Small intestine (tissue), 7 donors: ENCODE measurements around the gene CRYL1. TPM values are rescaled to one million over a fixed set of nuclear protein-coding genes. Genes with fewer than 3 reads are reported as not detected.

Experiments used
- DNase-seq, 2 donors: peaks; one replicate each; pipeline versions ENCODE4 v3.0.0 to v3.0.0-alpha.2; 2013
- FAIRE-seq: peaks from 2 replicates; lab custom pipeline; 2012; peaks lifted over from hg19 to GRCh38; lab: Jason Lieb, UNC
- H3K27ac ChIP-seq, 3 donors: one replicate each; pipeline ENCODE4 v1.5.1; 2013; ENCODE audit warnings: low read length in 2 of 3, mild to moderate bottlenecking in 2 of 3, control low read depth in 1 of 3, inconsistent platforms in 1 of 3, low read depth in 1 of 3, moderate library complexity in 1 of 3
- H3K27me3 ChIP-seq, 3 donors: one replicate each; pipeline ENCODE4 v1.6.1; 2013; ENCODE audit warnings: low read length in 3 of 3, inconsistent platforms in 1 of 3; ENCODE audit not compliant: control insufficient read depth in 3 of 3, insufficient read depth in 3 of 3
- H3K36me3 ChIP-seq, 3 donors: one replicate each; pipeline ENCODE4 v1.6.1; 2013; ENCODE audit warnings: low read length in 3 of 3, inconsistent platforms in 1 of 3, low read depth in 1 of 3, mild to moderate bottlenecking in 1 of 3, moderate library complexity in 1 of 3; ENCODE audit not compliant: control insufficient read depth in 3 of 3, insufficient read depth in 2 of 3
- H3K4me1 ChIP-seq, 3 donors: one replicate each; pipeline ENCODE4 v1.6.1; 2013; ENCODE audit warnings: low read length in 2 of 3, inconsistent platforms in 1 of 3, low read depth in 1 of 3, mild to moderate bottlenecking in 1 of 3, moderate library complexity in 1 of 3; ENCODE audit not compliant: control insufficient read depth in 3 of 3, insufficient read depth in 2 of 3
- H3K4me3 ChIP-seq, 3 donors: one replicate each; pipeline ENCODE4 v1.5.1; 2013; ENCODE audit warnings: low read length in 3 of 3, control low read depth in 1 of 3, inconsistent platforms in 1 of 3, low read depth in 1 of 3, mild to moderate bottlenecking in 1 of 3, moderate library complexity in 1 of 3
- H3K9me3 ChIP-seq, 2 donors: one replicate each; pipeline ENCODE4 v1.6.1; 2013; ENCODE audit warnings: low read depth in 1 of 2, low read length in 1 of 2; ENCODE audit not compliant: control insufficient read depth in 2 of 2, insufficient read depth in 1 of 2
- WGBS, 3 donors: extraction: QIAGEN DNeasy Blood & Tissue Kit; methylation state at CpG; one replicate each; pipeline ENCODE4 v1.1.7; 2013; 5-methylcytosine and 5-hydroxymethylcytosine counted together
- polyA plus RNA-seq, 4 donors: library from polyadenylated mRNA; stranded (reverse) in 3 of 4; unstranded in 1 of 4; fragments of 200-250 nt in 3 of 4; fragments of 120-200 nt in 1 of 4; gene quantifications; one replicate each; pipeline versions ENCODE4 v1.2.1 to v1.2.3, GENCODE V29; 2013
- donor health status: healthy with polysubstance abuse.
- donor health status: control.
- donor health status: control.
- donor health status: Bipolar disorder and iron deficiency.
- donor health status: healthy.

The CRYL1 gene
- polyA plus RNA-seq, 4 donors = 136 to 372 (median 263) TPM

- peaks cover 0 to 31% (median 3%) of the 10 kb centered on the region in 3 donors for H3K4me1 ChIP-seq
- WGBS, 3 donors = 1 to 4% (median 1%) methylated on average over 34 to 37 of the region's 37 CpGs
- no peak for FAIRE-seq
Observed at GRCh38 chr13:20525144-20525600, 485 bp downstream of the CRYL1 start.

GRCh38 chr13:20521364-20522115, 4.1 kb downstream of the CRYL1 start:
- DNase-seq (peak in 1 of 2 donors; percentile 46), FAIRE-seq (no peak)
- WGBS, 3 donors = 85 to 86% (median 86%) methylated on average over 5 of the region's 5 CpGs
- H3K36me3 ChIP-seq = peaks cover 0 to 9% (median 0%) of the 10 kb centered on the region in 3 donors
- no peaks in the 10 kb centered on the region for H3K27me3 ChIP-seq
- H3K4me1 ChIP-seq = peaks cover 0 to 30% (median 4%) of the 10 kb centered on the region in 3 donors
- no peak overlapping the region for H3K4me3 ChIP-seq
- peak overlapping the region; percentile 44 to 95 (median 50) for H3K27ac ChIP-seq
- no peaks in the 10 kb centered on the region for H3K9me3 ChIP-seq

More at GRCh38 chr13:20525144-20525600, 485 bp downstream of the CRYL1 start:
- Histone ChIP-seq H3K9me3 (no peaks in the 10 kb centered on the region), H3K27ac (peak overlapping the region; percentile 95 to 98 (median 97)), H3K27me3 (no peaks in the 10 kb centered on the region), H3K4me3 (peak overlapping the region; percentile 53 to 96 (median 84)), H3K36me3 (peaks cover 0 to 4% (median 0%) of the 10 kb centered on the region in 3 donors)
- peak; percentile 67 to 77 for DNase-seq

GRCh38 chr13:20519875-20520274, 5.8 kb downstream of the CRYL1 start:
- H3K27me3 ChIP-seq = no peaks in the 10 kb centered on the region
- 26 to 67% (median 35%) methylated on average over 1 of the region's 1 CpG for WGBS, 3 donors
- H3K9me3 ChIP-seq = no peaks in the 10 kb centered on the region
- FAIRE-seq (peak; percentile 41), DNase-seq (peak; percentile 84 to 86)
- peaks cover 0 to 9% (median 0%) of the 10 kb centered on the region in 3 donors for H3K36me3 ChIP-seq
- H3K4me1 ChIP-seq = peaks cover 0 to 30% (median 4%) of the 10 kb centered on the region in 3 donors
- H3K27ac ChIP-seq = peak overlapping the region; percentile 60 to 95 (median 86)
- H3K4me3 ChIP-seq = no peak overlapping the region

GRCh38 chr13:20518660-20519100, 7.0 kb downstream of the CRYL1 start:
- H3K27ac ChIP-seq = peak overlapping the region; percentile 36 to 72 (median 57)
- FAIRE-seq = no peak

GRCh38 chr13:20514866-20515265, 10.8 kb downstream of the CRYL1 start:
- WGBS, 3 donors = 84 to 96% (median 87%) methylated on average over 2 of the region's 2 CpGs
- no peak overlapping the region for H3K27ac ChIP-seq

More at GRCh38 chr13:20518660-20519100, 7.0 kb downstream of the CRYL1 start:
- Histone ChIP-seq H3K36me3 (peaks cover 0 to 6% (median 0%) of the 10 kb centered on the region in 3 donors), H3K9me3 (no peaks in the 10 kb centered on the region), H3K4me3 (no peak overlapping the region), H3K27me3 (no peaks in the 10 kb centered on the region), H3K4me1 (peaks cover 0 to 26% (median 4%) of the 10 kb centered on the region in 3 donors)
- 67 to 94% (median 89%) methylated on average over 7 of the region's 7 CpGs for WGBS, 3 donors
- no peak for DNase-seq

GRCh38 chr13:20513466-20513995, 12.1 kb downstream of the CRYL1 start:
- FAIRE-seq (no peak), DNase-seq (no peak)
- Histone ChIP-seq H3K27me3 (no peaks in the 10 kb centered on the region), H3K9me3 (no peaks in the 10 kb centered on the region), H3K36me3 (peaks cover 3 to 35% (median 9%) of the 10 kb centered on the region in 3 donors), H3K27ac (no peak overlapping the region), H3K4me3 (no peak overlapping the region), H3K4me1 (peaks cover 0 to 4% (median 4%) of the 10 kb centered on the region in 3 donors)
- 86 to 90% (median 87%) methylated on average over 4 of the region's 4 CpGs for WGBS, 3 donors

More at GRCh38 chr13:20514866-20515265, 10.8 kb downstream of the CRYL1 start:
- no peaks in the 10 kb centered on the region for H3K27me3 ChIP-seq
- no peak overlapping the region for H3K4me3 ChIP-seq
- peaks cover 3 to 28% (median 9%) of the 10 kb centered on the region in 3 donors for H3K36me3 ChIP-seq
- H3K4me1 ChIP-seq = peaks cover 0 to 4% (median 4%) of the 10 kb centered on the region in 3 donors
- DNase-seq = no peak
- H3K9me3 ChIP-seq = no peaks in the 10 kb centered on the region
- no peak for FAIRE-seq

- no peak overlapping the region for H3K27ac ChIP-seq
- no peak overlapping the region for H3K4me3 ChIP-seq
- peaks cover 3 to 43% (median 9%) of the 10 kb centered on the region in 3 donors for H3K36me3 ChIP-seq
- FAIRE-seq (no peak), DNase-seq (no peak)
- WGBS, 3 donors = 84 to 93% (median 89%) methylated on average over 10 of the region's 10 CpGs
- H3K9me3 ChIP-seq = no peaks in the 10 kb centered on the region
- no peaks in the 10 kb centered on the region for H3K27me3 ChIP-seq
- H3K4me1 ChIP-seq = no peaks in the 10 kb centered on the region
Observed at GRCh38 chr13:20512042-20512683, 13.5 kb downstream of the CRYL1 start.

GRCh38 chr13:20506696-20507095, 19.0 kb downstream of the CRYL1 start:
- no peaks in the 10 kb centered on the region for H3K4me1 ChIP-seq
- FAIRE-seq = no peak
- WGBS, 3 donors = 61 to 75% (median 73%) methylated on average over 4 of the region's 4 CpGs
- peaks cover 0 to 60% (median 5%) of the 10 kb centered on the region in 3 donors for H3K36me3 ChIP-seq
- H3K4me3 ChIP-seq = no peak overlapping the region
- H3K9me3 ChIP-seq = no peaks in the 10 kb centered on the region
- H3K27me3 ChIP-seq = no peaks in the 10 kb centered on the region
- no peak for DNase-seq
- H3K27ac ChIP-seq = no peak overlapping the region
